Liver (tissue), 9 donors: ENCODE measurements around the gene HOXC13. TPM values are rescaled to one million over a fixed set of nuclear protein-coding genes. Genes with fewer than 3 reads are reported as not detected.

Experiments used
- DNase-seq: peaks from one replicate; pipeline ENCODE4 v3.0.0-alpha.2; 2017; ENCODE audit warnings: low spot score
- H3K27ac ChIP-seq, 2 donors: one replicate each; pipeline ENCODE4 v1.7.0; 2013; ENCODE audit warnings: inconsistent platforms in 2 of 2, low read length in 2 of 2, control low read depth in 1 of 2, low read depth in 1 of 2, mild to moderate bottlenecking in 1 of 2
- H3K27me3 ChIP-seq, 4 donors: one replicate each; pipeline versions ENCODE4 v1.6.1 to v1.7.0; 2013; ENCODE audit warnings: low read length in 3 of 4, inconsistent platforms in 1 of 4, mild to moderate bottlenecking in 1 of 4, moderate library complexity in 1 of 4; ENCODE audit not compliant: control insufficient read depth in 4 of 4, insufficient read depth in 4 of 4
- H3K36me3 ChIP-seq, 4 donors: one replicate each; pipeline versions ENCODE4 v1.6.1 to v1.7.0; 2013; ENCODE audit warnings: low read length in 3 of 4, mild to moderate bottlenecking in 3 of 4, low read depth in 1 of 4, moderate library complexity in 1 of 4; ENCODE audit not compliant: control insufficient read depth in 4 of 4, insufficient read depth in 3 of 4
- H3K4me1 ChIP-seq, 4 donors: one replicate each; pipeline versions ENCODE4 v1.6.1 to v1.7.0; 2013; ENCODE audit warnings: low read length in 3 of 4, mild to moderate bottlenecking in 3 of 4, moderate library complexity in 1 of 4; ENCODE audit not compliant: control insufficient read depth in 4 of 4, insufficient read depth in 4 of 4
- H3K4me3 ChIP-seq, 3 donors: one replicate each; pipeline versions ENCODE4 v1.6.1 to v1.7.0; 2013; ENCODE audit warnings: low read length in 3 of 3, control low read depth in 1 of 3, low read depth in 1 of 3, mild to moderate bottlenecking in 1 of 3
- H3K9ac ChIP-seq, 2 donors: one replicate each; pipeline ENCODE4 v1.7.0; 2013; ENCODE audit warnings: low read length in 2 of 2, mild to moderate bottlenecking in 2 of 2, moderate library complexity in 2 of 2, control low read depth in 1 of 2, low read depth in 1 of 2
- H3K9me3 ChIP-seq, 4 donors: one replicate each; pipeline versions ENCODE4 v1.6.1 to v1.7.0; 2013; ENCODE audit warnings: low read length in 3 of 4; ENCODE audit not compliant: control insufficient read depth in 4 of 4
- ATF3 ChIP-seq: IDR thresholded peaks from 2 replicates; pipeline ENCODE4 v1.6.1; 2016; ENCODE audit warnings: antibody characterized with exemption
- CTCF ChIP-seq: fragments of 150-350 bp; IDR thresholded peaks from 2 replicates; pipeline ENCODE4 v1.5.1; 2017; ENCODE audit warnings: improper control_type of control experiment, low read depth, low read length; ENCODE audit not compliant: missing input control
- EGR1 ChIP-seq, 2 donors: IDR thresholded peaks; 2 replicates each; pipeline ENCODE4 v1.6.1; 2016 to 2018; ENCODE audit warnings: antibody characterized with exemption in 2 of 2, low read depth in 2 of 2
- FOXA1 ChIP-seq: IDR thresholded peaks from 2 replicates; pipeline ENCODE4 v1.6.1; 2016; ENCODE audit warnings: antibody characterized with exemption
- FOXA2 ChIP-seq: IDR thresholded peaks from 2 replicates; pipeline ENCODE4 v1.6.1; 2016; ENCODE audit warnings: antibody characterized with exemption
- GABPA ChIP-seq, 2 donors: IDR thresholded peaks in 1 of 2; conservative IDR thresholded peaks in 1 of 2; 2 replicates each; pipeline ENCODE4 v1.6.1; 2016; ENCODE audit warnings: antibody characterized with exemption in 2 of 2, mild to moderate bottlenecking in 1 of 2, moderate library complexity in 1 of 2
- HNF4A ChIP-seq, 2 donors: conservative IDR thresholded peaks; 2 replicates each; pipeline ENCODE4 v1.6.1; 2016; ENCODE audit warnings: antibody characterized with exemption in 2 of 2, mild to moderate bottlenecking in 2 of 2
- HNF4G ChIP-seq: IDR thresholded peaks from 2 replicates; pipeline ENCODE4 v1.6.1; 2016; ENCODE audit warnings: antibody characterized with exemption
- JUND ChIP-seq, 2 donors: IDR thresholded peaks; 2 replicates each; pipeline ENCODE4 v1.6.1; 2016; ENCODE audit warnings: antibody characterized with exemption in 2 of 2
- MAX ChIP-seq: IDR thresholded peaks from 2 replicates; pipeline ENCODE4 v1.6.1; 2016; ENCODE audit warnings: antibody characterized with exemption
- NR2F2 ChIP-seq: IDR thresholded peaks from 2 replicates; pipeline ENCODE4 v1.6.1; 2016; ENCODE audit warnings: antibody characterized with exemption
- RAD21 ChIP-seq, 2 donors: IDR thresholded peaks; 2 replicates each; pipeline ENCODE4 v1.6.1; 2016; ENCODE audit warnings: antibody characterized with exemption in 2 of 2, mild to moderate bottlenecking in 2 of 2
- REST ChIP-seq: IDR thresholded peaks from 2 replicates; pipeline ENCODE4 v1.6.1; 2016; ENCODE audit warnings: antibody characterized with exemption, mild to moderate bottlenecking
- RXRA ChIP-seq, 2 donors: IDR thresholded peaks; 2 replicates each; pipeline ENCODE4 v1.6.1; 2017 to 2018; ENCODE audit warnings: antibody characterized with exemption in 2 of 2, mild to moderate bottlenecking in 1 of 2
- SP1 ChIP-seq: IDR thresholded peaks from 2 replicates; pipeline ENCODE4 v1.6.1; 2018; ENCODE audit warnings: antibody characterized with exemption, mild to moderate bottlenecking
- TAF1 ChIP-seq: conservative IDR thresholded peaks from 2 replicates; pipeline ENCODE4 v1.6.1; 2016; ENCODE audit warnings: antibody characterized with exemption, mild to moderate bottlenecking
- YY1 ChIP-seq: IDR thresholded peaks from 2 replicates; pipeline ENCODE4 v1.6.1; 2016; ENCODE audit warnings: antibody characterized with exemption, mild to moderate bottlenecking
- ZBTB33 ChIP-seq: IDR thresholded peaks from 2 replicates; pipeline ENCODE4 v1.6.1; 2016; ENCODE audit warnings: antibody characterized with exemption
- WGBS: extraction: QIAGEN DNeasy Blood & Tissue Kit; methylation state at CpG from one replicate; pipeline ENCODE4 v1.1.7; 2013; 5-methylcytosine and 5-hydroxymethylcytosine counted together
- polyA plus RNA-seq, 2 donors: library from polyadenylated mRNA; stranded (reverse) in 1 of 2; unstranded in 1 of 2; fragments of 200-250 nt in 1 of 2; fragments of >200 nt in 1 of 2; fragmentation: Nextera tagmentation in 1 of 2; extraction: Ambion mirVana in 1 of 2; gene quantifications; one replicate each; pipeline versions ENCODE4 v1.2.1 to v1.2.3, GENCODE V29; 2013 to 2015
- total RNA-seq, 2 donors: library from RNA; depleted of rRNA; stranded (reverse); fragments of >200 nt; gene quantifications; one replicate each; pipeline ENCODE4 v1.2.3, GENCODE V29; 2014
- donor health status: healthy.
- donor health status: healthy.
- donor health status: healthy.
- donor health status: healthy.
- donor health status: healthy.

Gene HOXC13
- total and polyA plus RNA-seq, 4 donors = not detected

GRCh38 chr12:53952871-53953734 lies 14.5 kb downstream of the HOXC13 start:
- H3K9ac ChIP-seq = no peak overlapping the region
- TF ChIP-seq FOXA1 (no peak), JUND (IDR thresholded peaks at IDR 0.05) (no peak), YY1 (no peak), TAF1 (no peak), HNF4G (no peak), CTCF (no peak), HNF4A (conservative IDR thresholded peaks at IDR 0.05) (no peak), EGR1 (IDR thresholded peaks at IDR 0.05; ENCODE audit: low read depth in 2 of 2) (no peak), SP1 (no peak), RXRA (IDR thresholded peaks at IDR 0.05) (no peak), MAX (no peak)
- no peaks in the 10 kb centered on the region for H3K36me3 ChIP-seq
- WGBS = 5% methylated on average over 38 of the region's 38 CpGs
- H3K4me3 ChIP-seq = no peak overlapping the region
- H3K27ac ChIP-seq = no peak overlapping the region
- H3K27me3 ChIP-seq = peaks cover 12 to 42% (median 27%) of the 10 kb centered on the region in 4 donors
- H3K4me1 ChIP-seq = peaks cover 0 to 2% (median 0%) of the 10 kb centered on the region in 4 donors
- DNase-seq = no peak
- H3K9me3 ChIP-seq = peaks cover 0 to 4% (median 0%) of the 10 kb centered on the region in 4 donors

- no peak overlapping the region for H3K9ac ChIP-seq
- no peak overlapping the region for H3K4me3 ChIP-seq
- H3K27me3 ChIP-seq = peaks cover 12 to 38% (median 28%) of the 10 kb centered on the region in 4 donors
- no peaks in the 10 kb centered on the region for H3K36me3 ChIP-seq
- H3K4me1 ChIP-seq = peaks cover 0 to 2% (median 0%) of the 10 kb centered on the region in 4 donors
- DNase-seq = no peak
- 7% methylated on average over 19 of the region's 19 CpGs for WGBS
- TF ChIP-seq EGR1 (IDR thresholded peaks at IDR 0.05; ENCODE audit: low read depth in 2 of 2) (no peak), RAD21 (IDR thresholded peaks at IDR 0.05) (no peak), TAF1 (no peak), RXRA (IDR thresholded peaks at IDR 0.05) (no peak), CTCF (no peak), HNF4A (conservative IDR thresholded peaks at IDR 0.05) (no peak), HNF4G (no peak), NR2F2 (no peak), YY1 (no peak), SP1 (no peak), ATF3 (no peak), FOXA2 (no peak), GABPA (IDR thresholded peaks at IDR 0.05 in 1 of 2, conservative IDR thresholded peaks at IDR 0.05 in 1 of 2) (no peak), ZBTB33 (no peak), MAX (no peak), REST (no peak), JUND (IDR thresholded peaks at IDR 0.05) (no peak), FOXA1 (no peak)
- H3K27ac ChIP-seq = no peak overlapping the region
- peaks cover 0 to 4% (median 0%) of the 10 kb centered on the region in 4 donors for H3K9me3 ChIP-seq
Observed at GRCh38 chr12:53953831-53954693, 15.4 kb downstream of the HOXC13 start.
